ENCODE measurements around the gene CTLA4.

CTLA4 gene

GRCh38 chr2:203867561-203868200, at the start of gene CTLA4:
TSS of gene CTLA4 (plus strand) at chr2:203867771. CDS start at chr2:203867943, 172 bp downstream.
- Mint-ChIP-seq H3K27me3 (no peaks in the 10 kb centered on the region), H3K9me3 (peaks cover 19% of the 10 kb centered on the region), H3K4me1 (ENCODE audit: low read depth) (peaks cover 88% of the 10 kb centered on the region), H3K36me3 (ENCODE audit: low read depth) (peaks cover 59% of the 10 kb centered on the region), H3K27ac (peak within 1 kb of the TSS; percentile 96), H3K4me3 (peak within 1 kb of the TSS; percentile 93)

DNA sequence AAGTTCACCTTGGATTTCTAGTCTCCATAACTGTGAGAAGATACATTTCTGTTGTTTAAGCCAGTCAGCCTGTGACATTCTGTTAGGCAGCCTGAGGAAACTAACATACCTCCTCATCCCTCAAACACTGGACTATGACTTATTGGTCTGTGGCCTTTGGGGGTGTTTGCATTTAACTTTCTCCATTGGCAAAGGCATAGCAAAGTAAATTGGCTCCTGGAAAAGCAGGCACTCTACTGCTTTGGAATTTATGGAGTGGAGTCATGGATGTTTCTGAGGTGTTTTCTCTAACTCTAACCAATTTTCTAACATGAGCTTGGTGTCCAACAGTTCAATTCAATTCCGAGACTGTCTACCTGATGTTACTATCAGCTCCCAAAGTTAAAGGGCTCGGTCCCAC, 48.9 kb upstream of the CTLA4 start:
- Mint-ChIP-seq H3K36me3 (ENCODE audit: low read depth) (no peaks in the 10 kb centered on the region), H3K27ac (no peak overlapping the region), H3K4me1 (ENCODE audit: low read depth) (peaks cover 43% of the 10 kb centered on the region), H3K27me3 (no peaks in the 10 kb centered on the region), H3K4me3 (no peak overlapping the region), H3K9me3 (no peaks in the 10 kb centered on the region)

GRCh38 chr2:203819434-203820133, 48.0 kb upstream of the CTLA4 start:
- no peaks in the 10 kb centered on the region for H3K27me3 Mint-ChIP-seq
- no peaks in the 10 kb centered on the region for H3K36me3 Mint-ChIP-seq (ENCODE audit: low read depth)
- peaks cover 43% of the 10 kb centered on the region for H3K4me1 Mint-ChIP-seq (ENCODE audit: low read depth)
- H3K9me3 Mint-ChIP-seq: no peaks in the 10 kb centered on the region
- H3K4me3 Mint-ChIP-seq: no peak overlapping the region
- H3K27ac Mint-ChIP-seq: no peak overlapping the region

GRCh38 chr2:203820969-203821368, 46.6 kb upstream of the CTLA4 start:
- Mint-ChIP-seq H3K4me3 (no peak overlapping the region), H3K27ac (no peak overlapping the region), H3K36me3 (ENCODE audit: low read depth) (no peaks in the 10 kb centered on the region), H3K4me1 (ENCODE audit: low read depth) (peaks cover 40% of the 10 kb centered on the region), H3K9me3 (no peaks in the 10 kb centered on the region), H3K27me3 (no peaks in the 10 kb centered on the region)

GRCh38 chr2:203822240-203822639, 45.3 kb upstream of the CTLA4 start:
- H3K36me3 Mint-ChIP-seq (ENCODE audit: low read depth): peaks cover 6% of the 10 kb centered on the region
- peaks cover 5% of the 10 kb centered on the region for H3K9me3 Mint-ChIP-seq
- H3K27me3 Mint-ChIP-seq: no peaks in the 10 kb centered on the region
- no peak overlapping the region for H3K4me3 Mint-ChIP-seq
- peaks cover 41% of the 10 kb centered on the region for H3K4me1 Mint-ChIP-seq (ENCODE audit: low read depth)
- no peak overlapping the region for H3K27ac Mint-ChIP-seq

DNA sequence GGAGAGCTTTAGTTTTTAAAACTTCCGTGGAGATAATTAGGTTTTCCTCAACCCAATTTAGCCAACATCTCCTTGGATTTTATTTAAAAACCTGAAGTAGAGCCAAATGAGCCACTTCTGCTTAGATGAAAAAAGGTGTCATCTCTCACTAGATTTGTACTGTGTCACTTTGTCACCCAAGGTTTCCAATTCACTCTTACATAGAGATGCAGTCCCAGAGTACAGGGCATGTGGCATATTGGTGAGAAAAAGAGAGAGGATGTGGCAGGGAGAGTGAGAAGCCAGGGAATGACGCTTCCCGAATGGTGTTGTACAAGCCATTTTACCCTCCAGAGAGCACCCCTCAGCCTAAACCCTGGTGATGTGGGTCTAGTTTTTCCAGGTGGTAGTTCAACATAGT, 44.4 kb upstream of the CTLA4 start:
- H3K4me3 Mint-ChIP-seq: no peak overlapping the region
- peaks cover 41% of the 10 kb centered on the region for H3K4me1 Mint-ChIP-seq (ENCODE audit: low read depth)
- peaks cover 6% of the 10 kb centered on the region for H3K36me3 Mint-ChIP-seq (ENCODE audit: low read depth)
- H3K27me3 Mint-ChIP-seq: no peaks in the 10 kb centered on the region
- no peak overlapping the region for H3K27ac Mint-ChIP-seq
- peaks cover 6% of the 10 kb centered on the region for H3K9me3 Mint-ChIP-seq

- peak overlapping the region; percentile 76 for H3K27ac Mint-ChIP-seq
- peak overlapping the region; percentile 0 for H3K4me3 Mint-ChIP-seq
- H3K9me3 Mint-ChIP-seq: peaks cover 10% of the 10 kb centered on the region
- H3K27me3 Mint-ChIP-seq: no peaks in the 10 kb centered on the region
- H3K36me3 Mint-ChIP-seq (ENCODE audit: low read depth): peaks cover 6% of the 10 kb centered on the region
- H3K4me1 Mint-ChIP-seq (ENCODE audit: low read depth): peaks cover 41% of the 10 kb centered on the region
These were observed 43.5 kb upstream of the CTLA4 start for GRCh38 chr2:203824057-203824456.

- H3K27me3 Mint-ChIP-seq: no peaks in the 10 kb centered on the region
- H3K4me1 Mint-ChIP-seq (ENCODE audit: low read depth): peaks cover 43% of the 10 kb centered on the region
- peak overlapping the region; percentile 76 for H3K27ac Mint-ChIP-seq
- peaks cover 6% of the 10 kb centered on the region for H3K36me3 Mint-ChIP-seq (ENCODE audit: low read depth)
- peaks cover 10% of the 10 kb centered on the region for H3K9me3 Mint-ChIP-seq
- H3K4me3 Mint-ChIP-seq: peak overlapping the region; percentile 9
These were observed 43.0 kb upstream of the CTLA4 start for GRCh38 chr2:203824603-203825002.

- Mint-ChIP-seq H3K27ac (no peak overlapping the region), H3K9me3 (peaks cover 10% of the 10 kb centered on the region), H3K27me3 (no peaks in the 10 kb centered on the region), H3K4me1 (ENCODE audit: low read depth) (peaks cover 57% of the 10 kb centered on the region), H3K4me3 (no peak overlapping the region), H3K36me3 (ENCODE audit: low read depth) (peaks cover 6% of the 10 kb centered on the region)
These were observed 40.9 kb upstream of the CTLA4 start for GRCh38 chr2:203826704-203827103.

DNA sequence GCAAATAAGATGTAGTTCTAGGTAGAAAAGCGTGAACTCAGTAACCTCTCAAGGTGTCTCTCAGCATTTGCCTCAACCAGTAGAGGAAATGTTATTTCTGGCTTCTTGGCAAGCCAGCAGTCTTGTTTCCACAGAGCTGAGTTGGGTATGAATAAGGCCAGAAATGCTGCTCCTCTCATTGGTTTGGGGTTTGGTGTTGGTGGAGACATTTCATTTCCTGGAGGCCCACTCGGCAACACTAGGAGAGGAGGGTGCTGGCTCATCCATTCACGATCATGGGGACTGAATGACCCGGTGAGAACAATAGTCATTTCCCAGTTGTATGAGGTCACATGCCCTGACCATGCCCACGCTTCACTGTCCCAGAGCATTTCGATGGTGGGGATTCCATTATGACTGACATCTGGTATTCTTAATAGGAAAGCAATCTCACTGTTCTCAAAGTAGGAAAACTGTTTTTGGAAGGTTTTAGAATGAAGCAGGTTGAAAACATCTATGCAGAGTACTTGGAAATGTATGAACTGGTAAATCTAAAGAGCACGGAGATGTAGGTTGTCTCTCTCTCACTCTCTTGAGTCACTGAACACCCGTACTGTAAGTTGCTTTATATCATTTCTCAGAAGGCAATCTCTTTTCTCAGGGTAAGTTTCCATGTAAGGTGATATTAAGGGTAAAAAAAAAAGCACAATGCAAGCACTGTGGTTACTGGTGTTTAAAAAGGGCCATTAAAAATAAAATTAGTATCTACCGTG, 37.1 kb upstream of the CTLA4 start:
- peak overlapping the region; percentile 64 for H3K4me3 Mint-ChIP-seq
- peaks cover 28% of the 10 kb centered on the region for H3K4me1 Mint-ChIP-seq (ENCODE audit: low read depth)
- H3K9me3 Mint-ChIP-seq: peaks cover 10% of the 10 kb centered on the region
- H3K27me3 Mint-ChIP-seq: peaks cover 12% of the 10 kb centered on the region
- H3K36me3 Mint-ChIP-seq (ENCODE audit: low read depth): peaks cover 6% of the 10 kb centered on the region
- peak overlapping the region; percentile 98 for H3K27ac Mint-ChIP-seq

DNA sequence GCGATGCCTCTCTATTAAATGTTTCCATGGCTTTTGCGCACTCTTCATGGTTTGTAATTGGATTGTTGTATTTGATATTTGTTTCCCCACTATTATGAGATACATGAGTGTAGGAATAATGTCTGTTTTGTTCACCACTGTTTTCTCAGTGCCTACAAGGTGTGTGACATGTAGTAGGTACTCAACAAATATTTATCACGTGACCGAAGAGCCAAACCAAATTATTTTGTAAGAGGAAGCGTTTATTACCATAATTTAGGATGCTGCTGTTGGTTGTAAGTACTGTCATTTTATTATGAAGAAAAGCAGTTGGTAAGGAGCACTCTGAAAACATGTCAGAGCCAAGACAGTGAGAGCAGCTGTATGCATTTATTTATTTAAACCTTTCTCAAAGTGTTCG, 32.2 kb upstream of the CTLA4 start:
- H3K4me3 Mint-ChIP-seq: no peak overlapping the region
- H3K36me3 Mint-ChIP-seq (ENCODE audit: low read depth): no peaks in the 10 kb centered on the region
- H3K9me3 Mint-ChIP-seq: no peaks in the 10 kb centered on the region

DNA sequence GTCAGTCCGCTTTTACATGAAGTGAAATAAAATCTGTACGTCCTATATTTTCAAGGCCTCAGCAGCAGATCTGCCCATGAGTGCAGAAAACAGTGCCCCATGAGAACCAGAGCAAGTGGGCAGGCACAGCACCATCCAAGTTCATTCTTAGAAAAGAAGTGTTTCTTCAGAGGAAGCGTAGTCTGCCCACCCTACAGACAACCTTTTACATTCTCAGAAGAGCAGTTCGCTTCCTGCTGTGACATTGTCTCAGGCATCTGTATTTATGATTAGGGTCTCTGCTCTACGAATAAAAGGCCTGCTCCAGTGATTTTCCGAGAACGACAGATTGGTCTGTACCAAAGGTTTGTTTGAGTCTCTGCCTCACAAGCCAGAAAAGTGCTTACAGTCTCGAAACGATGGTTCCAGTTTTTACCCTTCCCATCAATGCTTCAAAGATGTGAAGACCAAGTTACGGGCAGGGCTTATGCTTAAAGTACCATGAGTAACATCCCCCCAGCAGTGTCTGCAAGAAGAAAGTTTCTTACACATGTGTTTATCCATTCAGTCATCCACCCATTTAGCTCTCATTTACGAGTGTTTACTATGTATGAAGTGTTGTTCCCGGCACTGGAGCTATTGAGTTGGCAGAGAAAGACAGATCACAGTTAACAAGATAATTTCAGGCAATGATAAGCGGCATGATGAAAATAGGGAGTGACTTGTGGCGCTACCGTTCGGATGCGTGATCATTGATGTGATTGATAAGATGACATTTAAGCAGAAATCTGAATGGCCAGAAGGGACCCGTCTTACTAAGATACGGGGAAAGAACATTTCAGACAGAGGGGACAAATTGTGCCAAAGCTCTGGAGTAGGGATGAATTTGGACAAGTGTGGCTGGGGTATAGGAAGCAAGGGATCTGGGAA, 31.4 kb upstream of the CTLA4 start:
- peaks cover 13% of the 10 kb centered on the region for H3K4me1 Mint-ChIP-seq (ENCODE audit: low read depth)
- H3K27ac Mint-ChIP-seq: no peak overlapping the region
- no peaks in the 10 kb centered on the region for H3K9me3 Mint-ChIP-seq
- no peaks in the 10 kb centered on the region for H3K36me3 Mint-ChIP-seq (ENCODE audit: low read depth)
- H3K4me3 Mint-ChIP-seq: no peak overlapping the region
- peaks cover 16% of the 10 kb centered on the region for H3K27me3 Mint-ChIP-seq

More for the DNA sequence above, 32.2 kb upstream of the CTLA4 start:
- no peak overlapping the region for H3K27ac Mint-ChIP-seq
- H3K27me3 Mint-ChIP-seq: peaks cover 16% of the 10 kb centered on the region
- H3K4me1 Mint-ChIP-seq (ENCODE audit: low read depth): peaks cover 13% of the 10 kb centered on the region

DNA sequence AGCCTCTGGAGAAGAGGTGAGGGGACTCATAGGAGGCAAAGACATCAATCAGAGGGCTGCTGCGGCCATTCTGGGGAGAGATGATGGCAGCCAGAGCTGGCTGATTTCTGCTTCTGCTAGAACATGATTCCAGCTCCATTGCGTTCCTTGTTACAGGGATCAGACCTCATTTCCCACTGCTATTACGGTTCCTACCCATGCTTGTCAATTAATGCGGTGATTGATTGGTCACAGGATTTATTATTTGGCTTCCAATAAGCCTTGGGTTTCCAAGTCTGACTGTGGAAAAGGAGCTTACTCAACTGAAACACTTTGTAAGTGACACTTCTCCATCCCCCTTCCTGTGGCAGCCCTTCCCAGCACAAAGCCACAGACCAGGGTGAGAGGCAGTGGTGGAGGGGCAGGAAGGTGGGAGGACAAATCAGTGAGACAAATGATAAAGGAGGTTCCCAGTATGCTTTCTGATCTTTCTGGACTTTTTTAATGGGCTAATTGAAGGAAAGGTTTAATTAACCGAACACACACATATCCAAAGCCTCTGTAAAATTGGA, 26.8 kb upstream of the CTLA4 start:
- Mint-ChIP-seq H3K27me3 (peaks cover 8% of the 10 kb centered on the region), H3K4me3 (no peak overlapping the region), H3K36me3 (ENCODE audit: low read depth) (no peaks in the 10 kb centered on the region), H3K9me3 (no peaks in the 10 kb centered on the region), H3K4me1 (ENCODE audit: low read depth) (peaks cover 23% of the 10 kb centered on the region), H3K27ac (no peak overlapping the region)

GRCh38 chr2:203841654-203842053, 25.9 kb upstream of the CTLA4 start:
- Mint-ChIP-seq H3K9me3 (no peaks in the 10 kb centered on the region), H3K27me3 (peaks cover 8% of the 10 kb centered on the region), H3K4me3 (no peak overlapping the region), H3K36me3 (ENCODE audit: low read depth) (no peaks in the 10 kb centered on the region), H3K4me1 (ENCODE audit: low read depth) (peaks cover 23% of the 10 kb centered on the region), H3K27ac (no peak overlapping the region)
